Hematopoietic multipotent progenitor cell treated with erythropoietin and hydrocortisone succinate and interleukin-3 and kit ligand, for 15 days (in vitro differentiated cells): Measurements from ENCODE around the gene TMEM132D.

Experiments used
- DNase-seq: peaks from one replicate; pipeline ENCODE4 v3.0.0-alpha.2; 2015; ENCODE audit warnings: low spot score

TMEM132D gene

GRCh38 chr12:129825316-129825715 is 78.5 kb downstream of the TMEM132D start:
- DNase-seq: no peak

- no peak for DNase-seq
Observed at GRCh38 chr12:129821964-129822363, 81.9 kb downstream of the TMEM132D start.

- DNase-seq: no peak
Observed at GRCh38 chr12:129819391-129819790, 84.4 kb downstream of the TMEM132D start.

GRCh38 chr12:129815846-129816245 is 88.0 kb downstream of the TMEM132D start:
- DNase-seq: no peak

GRCh38 chr12:129811963-129812362 is 91.9 kb downstream of the TMEM132D start:
- DNase-seq: no peak

- no peak for DNase-seq
Observed at GRCh38 chr12:129807136-129807535, 96.7 kb downstream of the TMEM132D start.

GRCh38 chr12:129791396-129791795 is 112.4 kb downstream of the TMEM132D start:
- no peak for DNase-seq

- no peak for DNase-seq
Observed at GRCh38 chr12:129790930-129791329, 112.9 kb downstream of the TMEM132D start.

- DNase-seq: no peak
Observed at GRCh38 chr12:129790331-129790730, 113.5 kb downstream of the TMEM132D start.

- DNase-seq: no peak
Observed at GRCh38 chr12:129789921-129790320, 113.9 kb downstream of the TMEM132D start.

- no peak for DNase-seq
Observed at GRCh38 chr12:129788506-129789084, 115.2 kb downstream of the TMEM132D start.

- no peak for DNase-seq
Observed at GRCh38 chr12:129779989-129780388, 123.8 kb downstream of the TMEM132D start.

- DNase-seq: no peak
Observed at GRCh38 chr12:129779033-129779432, 124.8 kb downstream of the TMEM132D start.

GRCh38 chr12:129776977-129777667 is 126.7 kb downstream of the TMEM132D start:
- no peak for DNase-seq

- DNase-seq: no peak
Observed at GRCh38 chr12:129772501-129773493, 131.0 kb downstream of the TMEM132D start.

GRCh38 chr12:129771238-129771637 is 132.6 kb downstream of the TMEM132D start:
- DNase-seq: no peak

- no peak for DNase-seq
Observed at GRCh38 chr12:129765719-129766118, 138.1 kb downstream of the TMEM132D start.

- no peak for DNase-seq
Observed at GRCh38 chr12:129762436-129762835, 141.4 kb downstream of the TMEM132D start.

- no peak for DNase-seq
Observed at GRCh38 chr12:129753586-129753985, 150.2 kb downstream of the TMEM132D start.

GRCh38 chr12:129750421-129750820 is 153.4 kb downstream of the TMEM132D start:
- no peak for DNase-seq

- DNase-seq: no peak
Observed at GRCh38 chr12:129746318-129746717, 157.5 kb downstream of the TMEM132D start.

- no peak for DNase-seq
Observed at GRCh38 chr12:129729170-129729569, 174.7 kb downstream of the TMEM132D start.

- no peak for DNase-seq
Observed at GRCh38 chr12:129727100-129727499, 176.7 kb downstream of the TMEM132D start.
